DND-41 (cell line): Measurements from ENCODE around the gene SLC25A34.

ENCODE experiments used
- CTCF ChIP-seq: IDR thresholded peaks from 2 replicates; pipeline ENCODE4 v1.5.1; 2012; ENCODE audit warnings: borderline replicate concordance, low read length, moderate library complexity, mild to moderate bottlenecking; ENCODE audit not compliant: poor library complexity, severe bottlenecking; ENCODE audit errors: extremely low read depth
- EZH2 ChIP-seq: IDR thresholded peaks from 3 replicates; pipeline ENCODE4 v1.6.1; 2012; ENCODE audit warnings: borderline replicate concordance, low read depth, mild to moderate bottlenecking, moderate library complexity, low read length, inconsistent platforms; ENCODE audit not compliant: severe bottlenecking

DNA sequence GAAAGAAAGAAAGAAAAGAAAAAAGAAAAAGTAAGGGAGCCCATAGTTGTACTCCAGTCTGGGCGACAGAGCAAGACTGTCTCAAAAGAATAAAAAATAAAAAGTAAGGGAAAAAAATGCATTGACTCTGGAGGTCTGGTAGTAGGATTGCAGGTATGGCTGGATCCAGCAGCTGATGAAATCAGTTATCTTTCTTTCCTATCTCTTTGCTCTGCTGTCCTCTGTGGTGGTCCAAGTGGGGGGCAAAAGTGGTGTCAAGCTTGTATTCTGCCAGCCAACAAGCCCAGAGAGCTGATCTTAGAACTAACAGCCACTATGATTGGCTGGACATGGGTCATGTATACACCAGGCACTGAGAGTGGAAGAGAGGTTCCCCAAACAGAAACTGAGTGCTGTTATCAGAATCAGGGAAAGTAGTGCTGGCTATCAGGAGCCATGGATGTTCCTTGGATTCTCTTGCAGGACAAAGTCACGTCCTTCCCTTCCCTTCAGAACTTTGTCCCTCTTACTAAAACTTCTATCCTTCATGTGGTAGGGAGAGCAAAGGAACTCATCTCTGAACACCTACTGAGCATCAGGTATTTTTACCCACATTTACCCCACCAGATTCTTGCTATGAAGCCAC, 19.1 kb downstream of the SLC25A34 start:
- no peak for TF ChIP-seq CTCF
- TF ChIP-seq EZH2, result no peak
